Measurements from ENCODE around the gene ZNF324B.
"Not testable (repeated sequence)": the region's sequence is repeated elsewhere in the genome, so short reads cannot be mapped to it uniquely, and the experiment has no call there.

ZNF324B gene

GRCh38 chr19:58456111-58456510 is 4.7 kb downstream of the ZNF324B start:
- DNase-seq: no peak

- no peak for DNase-seq
Observed at GRCh38 chr19:58460039-58460438, 8.6 kb downstream of the ZNF324B start.

GRCh38 chr19:58466089-58466759 is 14.8 kb downstream of the ZNF324B start:
- no peak for DNase-seq

GRCh38 chr19:58466760-58467589 is 15.6 kb downstream of the ZNF324B start, which contains the start of gene ZNF324:
Gene ZNF324 (plus strand): TSS chr19:58467080. CDS start chr19:58469186, 2,106 bp downstream.
- peak; percentile 97 to 98 for DNase-seq

GRCh38 chr19:58468216-58468839 is 16.9 kb downstream of the ZNF324B start:
- DNase-seq: no peak

GRCh38 chr19:58469241-58470013 is 18.0 kb downstream of the ZNF324B start:
- no peak for DNase-seq

GRCh38 chr19:58470837-58471543 is 19.6 kb downstream of the ZNF324B start:
- not testable (repeated sequence) for DNase-seq

- no peak for DNase-seq
Observed at GRCh38 chr19:58471736-58472135, 20.3 kb downstream of the ZNF324B start.

- DNase-seq: no peak
Observed at GRCh38 chr19:58473775-58474174, 22.4 kb downstream of the ZNF324B start.

GRCh38 chr19:58474291-58474996 is 23.0 kb downstream of the ZNF324B start:
- no peak for DNase-seq

- DNase-seq: no peak
Observed at GRCh38 chr19:58474997-58475713, 23.7 kb downstream of the ZNF324B start.

- DNase-seq: peak; percentile 96 to 97
Observed at GRCh38 chr19:58475714-58476497, 24.5 kb downstream of the ZNF324B start, which contains the start of gene ZNF446. Gene ZNF446 (plus strand): TSS chr19:58476352. CDS start chr19:58477219, 867 bp downstream.

- no peak for DNase-seq
Observed at GRCh38 chr19:58476498-58477015, 25.1 kb downstream of the ZNF324B start.

- DNase-seq: no peak
Observed at GRCh38 chr19:58477130-58477529, 25.7 kb downstream of the ZNF324B start.

- no peak for DNase-seq
Observed at GRCh38 chr19:58477871-58478270, 26.4 kb downstream of the ZNF324B start.

- DNase-seq: no peak
Observed at GRCh38 chr19:58479303-58479702, 27.9 kb downstream of the ZNF324B start.

- DNase-seq: no peak
Observed at GRCh38 chr19:58479736-58480480, 28.5 kb downstream of the ZNF324B start.

GRCh38 chr19:58480481-58480830 is 29.0 kb downstream of the ZNF324B start:
- DNase-seq: no peak

- no peak for DNase-seq
Observed at GRCh38 chr19:58480831-58481230, 29.4 kb downstream of the ZNF324B start.

Measured in hippocampal formation (tissue), 2 donors.